SK-N-SH treated with all-trans-retinoic acid at 6 μM for 48 hours (cell line): ENCODE data around the gene PEX26.

ENCODE experiments used
- ATAC-seq: fragments of 200-7000 bp; cut with Tn5 transposase; 3 replicates; pipeline ENCODE4 v1.9.1; 2020; ENCODE audit warnings: mild to moderate bottlenecking, moderate library complexity
- ARNTL ChIP-seq: fragments of 450-650 bp; formaldehyde crosslinking; IDR thresholded peaks from 2 replicates; pipeline ENCODE4 v1.5.0; 2020; ENCODE audit warnings: low read depth, mild to moderate bottlenecking, moderate library complexity, borderline replicate concordance
- CREB5 ChIP-seq: fragments of 250-450 bp; sonication (Bioruptor Pico); IDR thresholded peaks from 2 replicates; pipeline ENCODE4 v1.5.1; 2020; ENCODE audit warnings: low read depth, mild to moderate bottlenecking, moderate library complexity
- CSRNP3 ChIP-seq: fragments of 250-450 bp; sonication (Bioruptor Pico); IDR thresholded peaks from 2 replicates; pipeline ENCODE4 v1.5.1; 2021; ENCODE audit warnings: mild to moderate bottlenecking, moderate library complexity
- GLIS3 ChIP-seq: fragments of 250-450 bp; sonication (Bioruptor Pico); IDR thresholded peaks from 2 replicates; pipeline ENCODE4 v1.5.0; 2020; ENCODE audit warnings: mild to moderate bottlenecking, moderate library complexity
- ISL1 ChIP-seq: fragments of 250-450 bp; sonication (Bioruptor Pico); IDR thresholded peaks from 2 replicates; pipeline ENCODE4 v2.1.2; 2022; ENCODE audit warnings: mild to moderate bottlenecking, moderate library complexity
- OSR1 ChIP-seq: fragments of 250-450 bp; sonication (Bioruptor Pico); IDR thresholded peaks from 2 replicates; pipeline ENCODE4 v1.8.0; 2022; ENCODE audit warnings: moderate library complexity, mild to moderate bottlenecking, inconsistent platforms
- PATZ1 ChIP-seq: fragments of 250-450 bp; sonication (Bioruptor Pico); IDR thresholded peaks from 2 replicates; pipeline ENCODE4 v1.8.0; 2020; ENCODE audit warnings: mild to moderate bottlenecking, moderate library complexity, borderline replicate concordance
- POU6F1 ChIP-seq: fragments of 250-450 bp; sonication (Bioruptor Pico); IDR thresholded peaks from 2 replicates; pipeline ENCODE4 v1.8.0; 2021; ENCODE audit warnings: low read depth, mild to moderate bottlenecking, moderate library complexity, borderline replicate concordance
- SNAI2 ChIP-seq: fragments of 250-450 bp; sonication (Bioruptor Pico); IDR thresholded peaks from 2 replicates; pipeline ENCODE4 v1.5.0; 2020; ENCODE audit warnings: mild to moderate bottlenecking, moderate library complexity
- TCF4 ChIP-seq: fragments of 250-450 bp; sonication (Bioruptor Pico); IDR thresholded peaks from 2 replicates; pipeline ENCODE4 v1.8.0; 2021; ENCODE audit warnings: mild to moderate bottlenecking, moderate library complexity, borderline replicate concordance
- TOX ChIP-seq: fragments of 250-450 bp; sonication (Bioruptor Pico); IDR thresholded peaks from 2 replicates; pipeline ENCODE4 v1.8.0; 2021; ENCODE audit warnings: mild to moderate bottlenecking, moderate library complexity, borderline replicate concordance
- TSHZ2 ChIP-seq: fragments of 250-450 bp; sonication (Bioruptor Pico); IDR thresholded peaks from 2 replicates; pipeline ENCODE4 v1.5.0; 2020; ENCODE audit warnings: mild to moderate bottlenecking, moderate library complexity
- ZFP3 ChIP-seq: fragments of 250-450 bp; sonication (Bioruptor Pico); IDR thresholded peaks from 2 replicates; pipeline ENCODE4 v1.5.0; 2020; ENCODE audit warnings: mild to moderate bottlenecking, moderate library complexity

The PEX26 gene

GRCh38 chr22:18031695-18032454, 45.9 kb upstream of the PEX26 start:
- no peak for TF ChIP-seq CSRNP3 (CRISPR knock-in tag)
- no peak for TF ChIP-seq TSHZ2 (CRISPR knock-in tag)
- no peak for TF ChIP-seq CREB5 (CRISPR knock-in tag)
- no peak for TF ChIP-seq ZFP3 (CRISPR knock-in tag)
- TF ChIP-seq TOX (CRISPR knock-in tag) = no peak
- no peak for TF ChIP-seq GLIS3 (CRISPR knock-in tag)
- TF ChIP-seq ISL1 (CRISPR knock-in tag) = peak; percentile 80
- ATAC-seq = peak; percentile 80

GRCh38 chr22:18032455-18033101, 45.2 kb upstream of the PEX26 start:
- TF ChIP-seq ISL1 (CRISPR knock-in tag) (peak; percentile 98), PATZ1 (0 out of 2 replicates have a peak, but pooled peaks have one; percentile 13), ZFP3 (CRISPR knock-in tag) (0 out of 2 replicates have a peak, but pooled peaks have one; percentile 12), CREB5 (CRISPR knock-in tag) (peak; percentile 75; the same call in 1 of the 2 replicates), OSR1 (CRISPR knock-in tag) (no peak), ARNTL (CRISPR knock-in tag) (no peak), TCF4 (CRISPR knock-in tag) (peak; percentile 79), POU6F1 (CRISPR knock-in tag) (0 out of 2 replicates have a peak, but pooled peaks have one; percentile 34), TSHZ2 (CRISPR knock-in tag) (peak; percentile 21; the same call in 1 of the 2 replicates), SNAI2 (CRISPR knock-in tag) (peak; percentile 62; the same call in 1 of the 2 replicates)
- ATAC-seq = peak; percentile 84
